DND-41 (cell line): Measurements from ENCODE around the gene TSHZ3.

Experiments
- CTCF ChIP-seq: IDR thresholded peaks from 2 replicates; pipeline ENCODE4 v1.5.1; 2012; ENCODE audit warnings: borderline replicate concordance, low read length, moderate library complexity, mild to moderate bottlenecking; ENCODE audit not compliant: poor library complexity, severe bottlenecking; ENCODE audit errors: extremely low read depth
- EZH2 ChIP-seq: IDR thresholded peaks from 3 replicates; pipeline ENCODE4 v1.6.1; 2012; ENCODE audit warnings: borderline replicate concordance, low read depth, mild to moderate bottlenecking, moderate library complexity, low read length, inconsistent platforms; ENCODE audit not compliant: severe bottlenecking

DNA sequence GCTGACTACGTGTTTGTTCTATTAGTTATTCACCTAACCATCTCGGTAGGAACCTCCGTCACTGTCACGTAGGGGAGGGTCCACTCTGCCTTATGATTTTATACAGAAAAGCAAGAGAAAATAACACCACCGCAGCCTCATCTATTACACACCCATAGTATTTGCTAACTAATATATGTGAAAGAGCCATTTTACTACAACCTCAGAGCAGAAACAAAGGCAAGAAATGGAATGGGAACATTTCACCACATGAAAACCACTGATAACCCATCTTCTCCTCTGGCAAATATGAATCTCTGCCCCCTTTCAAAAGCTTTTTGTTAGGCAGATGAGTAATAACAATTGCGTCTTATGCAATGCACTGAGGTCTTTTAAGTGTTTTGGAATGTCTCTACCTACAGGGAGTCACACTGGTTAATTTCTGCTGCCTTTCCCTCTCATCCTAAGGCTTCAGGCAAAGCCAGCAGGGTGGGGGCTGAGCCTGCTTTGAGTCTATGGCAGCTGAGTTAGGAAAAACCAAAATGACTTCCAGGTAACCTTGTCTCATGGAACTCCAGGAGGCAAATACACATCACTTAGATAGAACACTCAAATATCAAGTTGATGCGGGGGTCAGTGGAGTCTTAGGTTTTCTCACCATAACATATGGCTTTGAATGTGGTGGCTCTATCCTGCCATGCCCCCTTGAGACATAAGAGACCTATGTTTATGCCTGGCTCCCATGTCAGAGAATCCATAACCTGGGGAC lies 15.0 kb downstream of the TSHZ3 start:
- TF ChIP-seq CTCF (no peak), EZH2 (no peak)
